CD14-positive monocyte (primary cell): ENCODE measurements around the gene RAI14. TPM values are rescaled to one million over a fixed set of nuclear protein-coding genes. Genes with fewer than 3 reads are reported as not detected.

ENCODE experiments used
- DNase-seq, 3 donors: peaks; one replicate each; pipeline ENCODE4 v3.0.0-alpha.2; 2011 to 2022
- H2AFZ ChIP-seq: 2 replicates; pipeline ENCODE4 v1.6.0; 2012; ENCODE audit warnings: mild to moderate bottlenecking, low read depth, low read length, inconsistent platforms; ENCODE audit not compliant: insufficient read depth, poor library complexity, severe bottlenecking
- H3K27ac ChIP-seq, 2 donors: 1 replicate in 1 of 2; 2 replicates in 1 of 2; pipeline ENCODE4 v1.5.1; 2012 to 2013; ENCODE audit warnings: low read length in 2 of 2, control low read depth in 1 of 2, inconsistent platforms in 1 of 2, low read depth in 1 of 2, mild to moderate bottlenecking in 1 of 2
- H3K27me3 ChIP-seq, 2 donors: one replicate each; pipeline versions ENCODE4 v1.6.0 to v1.6.1; 2011 to 2013; ENCODE audit warnings: low read length in 2 of 2; ENCODE audit not compliant: control insufficient read depth in 2 of 2, insufficient read depth in 2 of 2
- H3K36me3 ChIP-seq, 2 donors: replicated peaks in 1 of 2; 1 replicate in 1 of 2; 2 replicates in 1 of 2; pipeline versions ENCODE4 v1.5.1 to v1.6.1; 2012 to 2013; ENCODE audit warnings: low read length in 2 of 2, control low read depth in 1 of 2, inconsistent platforms in 1 of 2, mild to moderate bottlenecking in 1 of 2; ENCODE audit not compliant: insufficient read depth in 2 of 2, control insufficient read depth in 1 of 2
- H3K4me1 ChIP-seq, 2 donors: 1 replicate in 1 of 2; 2 replicates in 1 of 2; pipeline versions ENCODE4 v1.5.1 to v1.6.1; 2012 to 2013; ENCODE audit warnings: low read length in 2 of 2, control low read depth in 1 of 2, inconsistent platforms in 1 of 2, mild to moderate bottlenecking in 1 of 2, moderate library complexity in 1 of 2; ENCODE audit not compliant: insufficient read depth in 2 of 2, control insufficient read depth in 1 of 2
- H3K4me2 ChIP-seq: replicated peaks from 2 replicates; pipeline ENCODE3; 2012; ENCODE audit warnings: low read length, moderate library complexity, mild to moderate bottlenecking; ENCODE audit not compliant: poor library complexity, severe bottlenecking; ENCODE audit errors: extremely low read depth
- H3K4me3 ChIP-seq, 3 experiments: fragments of 200-600 bp in 1 of 3; sonication (generic) in 1 of 3; replicated peaks in 1 of 3; 1 replicate in 2 of 3; 2 replicates in 1 of 3; pipeline ENCODE4 v1.5.1; 2011 to 2013; ENCODE audit warnings: low read length in 3 of 3, mild to moderate bottlenecking in 3 of 3, control low read depth in 2 of 3, low read depth in 2 of 3, inconsistent platforms in 1 of 3, moderate library complexity in 1 of 3
- H3K79me2 ChIP-seq: 2 replicates; pipeline ENCODE4 v1.6.0; 2012; ENCODE audit warnings: mild to moderate bottlenecking, control low read depth, inconsistent platforms, low read length, moderate library complexity; ENCODE audit not compliant: insufficient read depth
- H3K9ac ChIP-seq: 2 replicates; pipeline ENCODE4 v1.6.0; 2017; ENCODE audit warnings: low read length, mild to moderate bottlenecking; ENCODE audit not compliant: insufficient read depth, poor library complexity, severe bottlenecking
- H3K9me3 ChIP-seq, 2 donors: replicated peaks in 1 of 2; 1 replicate in 1 of 2; 2 replicates in 1 of 2; pipeline versions ENCODE4 v1.5.1 to v1.6.1; 2012 to 2013; ENCODE audit warnings: low read length in 2 of 2, control low read depth in 1 of 2; ENCODE audit not compliant: control insufficient read depth in 1 of 2, insufficient read depth in 1 of 2
- H4K20me1 ChIP-seq: 2 replicates; pipeline ENCODE4 v1.6.0; 2012; ENCODE audit warnings: mild to moderate bottlenecking, low read length, control low read depth, moderate library complexity; ENCODE audit not compliant: insufficient read depth
- H3K27ac Mint-ChIP-seq, 7 donors: one replicate each; pipeline ENCODE4 v1.8.0; 2020; ENCODE audit warnings: mild to moderate bottlenecking in 7 of 7, mixed read lengths in 7 of 7, moderate library complexity in 6 of 7, inconsistent platforms in 2 of 7
- H3K27me3 Mint-ChIP-seq, 3 donors: one replicate each; pipeline ENCODE4 v1.8.0; 2021 to 2022; ENCODE audit warnings: low read depth in 3 of 3, mild to moderate bottlenecking in 3 of 3, mixed read lengths in 3 of 3, moderate library complexity in 3 of 3, inconsistent platforms in 1 of 3
- H3K36me3 Mint-ChIP-seq, 2 donors: one replicate each; pipeline ENCODE4 v1.8.0; 2020; ENCODE audit warnings: mixed read lengths in 2 of 2, inconsistent platforms in 1 of 2, mild to moderate bottlenecking in 1 of 2
- H3K4me1 Mint-ChIP-seq: one replicate; pipeline ENCODE4 v1.8.0; 2020; ENCODE audit warnings: mild to moderate bottlenecking, mixed read lengths
- H3K4me3 Mint-ChIP-seq, 2 donors: one replicate each; pipeline ENCODE4 v1.8.0; 2020; ENCODE audit warnings: mild to moderate bottlenecking in 2 of 2, mixed read lengths in 2 of 2, moderate library complexity in 1 of 2
- H3K9me3 Mint-ChIP-seq, 7 donors: one replicate each; pipeline ENCODE4 v1.8.0; 2020 to 2022; ENCODE audit warnings: mixed read lengths in 7 of 7, mild to moderate bottlenecking in 6 of 7, moderate library complexity in 6 of 7, inconsistent platforms in 2 of 7
- WGBS: methylation state at CpG from one replicate; pipeline ENCODE4 v1.1.5; 2013; ENCODE audit warnings: missing lambda C conversion rate; ENCODE audit not compliant: insufficient coverage; 5-methylcytosine and 5-hydroxymethylcytosine counted together
- intact Hi-C, 2 donors: fragments of 100-400 bp; cut with micrococcal nuclease; formaldehyde crosslinking; loops; one replicate each; pipeline versions ENCODE4 v1.15.0 to v1.15.1; 2023
- polyA plus RNA-seq, 3 donors: library from polyadenylated mRNA; depleted of rRNA in 1 of 3; unstranded in 2 of 3; stranded (reverse) in 1 of 3; fragments of 300-500 nt in 2 of 3; fragments of >200 nt in 1 of 3; fragmentation: Illumina TruSeq in 2 of 3; gene quantifications; 1 replicate in 2 of 3; 2 replicates in 1 of 3; pipeline ENCODE4 v1.2.3, GENCODE V29; 2012 to 2021
- TF ChIP-seq, protein P1 (sequence below): fragments of 200-600 bp; IDR thresholded peaks from one replicate; pipeline ENCODE4 v1.8.0; 2022; ENCODE audit warnings: antibody characterized with exemption, mild to moderate bottlenecking

RAI14 gene
- polyA plus RNA-seq, 3 donors: 0.08 TPM; not detected in 2

DNA sequence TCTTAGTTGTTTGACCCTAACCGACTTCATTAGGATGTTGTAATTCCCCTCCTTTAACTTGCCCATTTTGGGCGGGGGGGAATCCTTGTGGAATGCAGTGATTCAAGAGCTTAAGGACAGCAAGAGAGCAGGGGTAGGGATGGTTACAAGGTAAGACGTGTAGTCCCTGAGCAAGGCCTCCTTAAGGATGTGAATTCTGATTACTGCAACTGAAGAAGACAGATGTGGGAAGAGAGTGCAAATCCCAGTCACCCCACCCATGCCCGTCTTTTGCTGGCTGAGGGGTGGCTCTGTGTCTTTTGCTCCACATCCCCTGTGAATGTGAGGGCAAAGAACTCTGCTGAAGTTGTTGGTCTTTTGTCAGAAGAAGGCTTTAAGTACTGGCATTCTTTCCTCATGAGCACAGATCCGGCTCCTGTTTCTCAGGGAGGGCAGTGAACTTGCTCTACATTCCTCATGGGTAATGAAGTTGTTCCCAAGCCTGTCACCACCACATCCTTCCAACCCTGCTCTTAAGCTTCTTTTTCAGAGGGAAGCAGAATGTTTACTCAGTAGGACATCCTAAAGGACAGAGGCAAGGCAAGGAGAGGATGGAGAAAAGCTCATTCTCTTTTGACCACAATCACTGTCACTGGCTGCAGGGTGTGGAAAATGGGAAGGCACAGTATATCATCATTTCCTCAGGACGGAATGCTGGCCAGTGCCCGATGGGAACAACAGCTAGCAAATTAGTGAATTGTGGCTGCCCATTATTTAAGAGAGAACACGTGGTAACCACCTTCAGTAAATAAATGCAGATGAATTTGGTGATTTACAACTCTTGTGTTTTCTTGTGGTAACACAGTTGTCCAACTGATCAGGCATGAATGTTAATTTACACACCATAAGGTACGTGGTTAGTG is 61.5 kb downstream of the RAI14 start:
- Histone ChIP-seq H2AFZ (no peak overlapping the region), H3K36me3 (no peaks in the 10 kb centered on the region), H3K9ac (no peak overlapping the region), H4K20me1 (no peaks in the 10 kb centered on the region), H3K4me3 (no peak overlapping the region), H3K9me3 (no peaks in the 10 kb centered on the region), H3K4me2 (no peak overlapping the region), H3K4me1 (no peaks in the 10 kb centered on the region), H3K27ac (no peak overlapping the region), H3K27me3 (no peaks in the 10 kb centered on the region), H3K79me2 (no peaks in the 10 kb centered on the region)
- DNase-seq: no peak
- TF ChIP-seq, protein P1, sequence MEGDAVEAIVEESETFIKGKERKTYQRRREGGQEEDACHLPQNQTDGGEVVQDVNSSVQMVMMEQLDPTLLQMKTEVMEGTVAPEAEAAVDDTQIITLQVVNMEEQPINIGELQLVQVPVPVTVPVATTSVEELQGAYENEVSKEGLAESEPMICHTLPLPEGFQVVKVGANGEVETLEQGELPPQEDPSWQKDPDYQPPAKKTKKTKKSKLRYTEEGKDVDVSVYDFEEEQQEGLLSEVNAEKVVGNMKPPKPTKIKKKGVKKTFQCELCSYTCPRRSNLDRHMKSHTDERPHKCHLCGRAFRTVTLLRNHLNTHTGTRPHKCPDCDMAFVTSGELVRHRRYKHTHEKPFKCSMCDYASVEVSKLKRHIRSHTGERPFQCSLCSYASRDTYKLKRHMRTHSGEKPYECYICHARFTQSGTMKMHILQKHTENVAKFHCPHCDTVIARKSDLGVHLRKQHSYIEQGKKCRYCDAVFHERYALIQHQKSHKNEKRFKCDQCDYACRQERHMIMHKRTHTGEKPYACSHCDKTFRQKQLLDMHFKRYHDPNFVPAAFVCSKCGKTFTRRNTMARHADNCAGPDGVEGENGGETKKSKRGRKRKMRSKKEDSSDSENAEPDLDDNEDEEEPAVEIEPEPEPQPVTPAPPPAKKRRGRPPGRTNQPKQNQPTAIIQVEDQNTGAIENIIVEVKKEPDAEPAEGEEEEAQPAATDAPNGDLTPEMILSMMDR: no peak
- H3K36me3 Mint-ChIP-seq: no peaks in the 10 kb centered on the region
- no peak overlapping the region for H3K27ac Mint-ChIP-seq
- H3K4me1 Mint-ChIP-seq: no peaks in the 10 kb centered on the region
- no peak overlapping the region for H3K4me3 Mint-ChIP-seq
- WGBS: 78% methylated on average over 3 of the region's 9 CpGs
- peaks cover 0 to 8% (median 2%) of the 10 kb centered on the region in 7 donors for H3K9me3 Mint-ChIP-seq
- peaks cover 0 to 4% (median 1%) of the 10 kb centered on the region in 3 donors for H3K27me3 Mint-ChIP-seq
- intact Hi-C loops: no loop called here

DNA sequence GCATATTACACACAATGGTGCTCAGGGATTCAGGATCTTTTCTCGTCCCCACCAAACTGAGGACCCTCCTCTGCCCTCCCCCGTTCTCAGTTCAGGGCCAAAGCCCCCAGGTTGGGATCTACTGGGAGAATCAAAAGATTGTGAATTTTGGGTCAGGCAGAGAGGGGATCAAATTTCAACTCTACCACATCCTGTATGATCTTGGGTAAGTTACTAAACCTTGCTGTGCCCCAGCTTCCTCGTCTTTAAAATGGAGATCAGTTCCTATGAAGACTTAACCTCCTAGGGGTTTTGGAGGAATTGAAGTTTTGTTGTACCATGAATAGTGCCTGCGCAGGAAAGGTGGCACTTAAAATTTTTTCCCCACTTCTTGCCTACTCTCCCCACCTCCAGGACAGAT is 62.4 kb downstream of the RAI14 start:
- Histone ChIP-seq H3K36me3 (no peaks in the 10 kb centered on the region), H4K20me1 (no peaks in the 10 kb centered on the region), H3K4me2 (no peak overlapping the region), H3K79me2 (no peaks in the 10 kb centered on the region), H3K4me3 (no peak overlapping the region), H3K9ac (no peak overlapping the region), H3K4me1 (no peaks in the 10 kb centered on the region), H3K9me3 (no peaks in the 10 kb centered on the region), H3K27me3 (no peaks in the 10 kb centered on the region), H2AFZ (no peak overlapping the region), H3K27ac (no peak overlapping the region)
- Mint-ChIP-seq H3K9me3 (peaks cover 0 to 8% (median 2%) of the 10 kb centered on the region in 7 donors), H3K27ac (no peak overlapping the region), H3K36me3 (no peaks in the 10 kb centered on the region), H3K4me3 (no peak overlapping the region), H3K27me3 (peaks cover 0 to 4% (median 1%) of the 10 kb centered on the region in 3 donors), H3K4me1 (no peaks in the 10 kb centered on the region)
- no peak for DNase-seq
- intact Hi-C loops: no loop called here
- WGBS: no CpG with 5 or more reads among the region's 4 CpGs
- TF ChIP-seq, protein P1: no peak
